Sigmoid colon (tissue), 7 donors: Measurements from ENCODE around the gene GRIK5. TPM values are rescaled to one million over a fixed set of nuclear protein-coding genes. Genes with fewer than 3 reads are reported as not detected.

Experiments used
- DNase-seq: peaks from one replicate; pipeline ENCODE4 v3.0.0-alpha.2; 2019
- H3K27ac ChIP-seq, 4 donors: fragments of 200-600 bp; sonication (generic); one replicate each; pipeline ENCODE4 v1.5.1; 2016 to 2019; ENCODE audit warnings: mild to moderate bottlenecking in 1 of 4
- H3K27me3 ChIP-seq, 3 donors: fragments of 200-600 bp; sonication (generic); one replicate each; pipeline ENCODE4 v1.5.1; 2019; ENCODE audit warnings: mild to moderate bottlenecking in 1 of 3
- H3K36me3 ChIP-seq, 4 donors: fragments of 200-600 bp; sonication (generic); one replicate each; pipeline ENCODE4 v1.5.1; 2016 to 2019
- H3K4me1 ChIP-seq, 4 donors: fragments of 200-600 bp; sonication (generic); one replicate each; pipeline ENCODE4 v1.5.1; 2017 to 2019
- H3K4me3 ChIP-seq, 4 donors: fragments of 200-600 bp; sonication (generic); one replicate each; pipeline ENCODE4 v1.5.1; 2017 to 2019; ENCODE audit warnings: mild to moderate bottlenecking in 2 of 4, moderate library complexity in 1 of 4
- H3K9me3 ChIP-seq, 4 donors: fragments of 200-600 bp in 3 of 4; sonication (generic) in 3 of 4; one replicate each; pipeline versions ENCODE4 v1.5.1 to v1.6.1; 2013 to 2019
- EP300 ChIP-seq, 4 donors: sonication (generic); formaldehyde crosslinking; IDR thresholded peaks; one replicate each; pipeline ENCODE4 v1.6.1; 2017; ENCODE audit warnings: antibody characterized with exemption in 4 of 4
- POLR2A ChIP-seq, 2 donors: fragments of 450-650 bp; IDR thresholded peaks; one replicate each; pipeline ENCODE4 v1.6.1; 2016; ENCODE audit warnings: antibody characterized with exemption in 2 of 2, mild to moderate bottlenecking in 2 of 2, moderate library complexity in 2 of 2
- POLR2AphosphoS5 ChIP-seq, 4 donors: sonication (generic); formaldehyde crosslinking; IDR thresholded peaks; one replicate each; pipeline ENCODE4 v1.6.1; 2017; ENCODE audit warnings: antibody characterized with exemption in 4 of 4
- WGBS, 2 donors: extraction: QIAGEN DNeasy Blood & Tissue Kit; methylation state at CpG; one replicate each; pipeline ENCODE4 v1.1.7; 2013; 5-methylcytosine and 5-hydroxymethylcytosine counted together
- intact Hi-C: fragments of 100-400 bp; cut with DNase I; formaldehyde crosslinking; loops from one replicate; pipeline ENCODE4 v1.15.1; 2023
- polyA plus RNA-seq, 3 donors: library from polyadenylated mRNA; stranded (reverse); fragments of 200-250 nt; gene quantifications; one replicate each; pipeline ENCODE4 v1.2.3, GENCODE V29; 2013
- total RNA-seq, 4 donors: library from RNA; depleted of rRNA; stranded (reverse); fragments of >200 nt; gene quantifications; one replicate each; pipeline ENCODE4 v1.1.0, GENCODE V29; 2016
- TF ChIP-seq, protein P1 (sequence below), 4 experiments: fragments of 450-650 bp in 3 of 4; fragments of 200-600 bp in 1 of 4; IDR thresholded peaks; one replicate each; pipeline ENCODE4 v1.5.1; 2016 to 2019; ENCODE audit warnings: antibody characterized with exemption in 4 of 4, mild to moderate bottlenecking in 3 of 4, moderate library complexity in 2 of 4
- donor health status: healthy with polysubstance abuse.
- donor health status: Bipolar disorder and iron deficiency.
- donor health status: healthy.

The GRIK5 gene
- total and polyA plus RNA-seq, 7 donors = under 0.01 to 23.3 (median 10.3) TPM; not detected in 1

DNA sequence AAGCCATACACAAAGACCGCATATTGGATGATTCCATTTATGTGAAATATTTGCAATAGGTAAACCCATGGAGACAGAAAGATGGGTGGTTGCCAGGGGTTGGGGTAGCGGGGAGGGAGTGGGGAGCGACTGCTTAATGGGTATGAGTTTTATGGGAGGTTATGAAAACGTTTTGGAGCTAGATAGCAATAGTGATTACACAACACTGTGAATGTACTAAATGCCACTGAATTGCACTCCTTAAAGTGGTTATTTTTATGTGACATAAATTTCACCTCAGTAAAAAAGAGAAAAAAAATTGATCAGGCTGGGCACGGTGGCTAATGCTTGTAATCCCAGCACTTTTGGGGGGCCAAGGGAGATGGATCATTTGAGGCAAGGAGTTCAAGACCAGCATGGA, 36.6 kb downstream of the GRIK5 start:
- peaks cover 0 to 21% (median 16%) of the 10 kb centered on the region in 4 donors for H3K4me1 ChIP-seq
- TF ChIP-seq POLR2A (IDR thresholded peaks at IDR 0.05) = no peak
- TF ChIP-seq, protein P1, sequence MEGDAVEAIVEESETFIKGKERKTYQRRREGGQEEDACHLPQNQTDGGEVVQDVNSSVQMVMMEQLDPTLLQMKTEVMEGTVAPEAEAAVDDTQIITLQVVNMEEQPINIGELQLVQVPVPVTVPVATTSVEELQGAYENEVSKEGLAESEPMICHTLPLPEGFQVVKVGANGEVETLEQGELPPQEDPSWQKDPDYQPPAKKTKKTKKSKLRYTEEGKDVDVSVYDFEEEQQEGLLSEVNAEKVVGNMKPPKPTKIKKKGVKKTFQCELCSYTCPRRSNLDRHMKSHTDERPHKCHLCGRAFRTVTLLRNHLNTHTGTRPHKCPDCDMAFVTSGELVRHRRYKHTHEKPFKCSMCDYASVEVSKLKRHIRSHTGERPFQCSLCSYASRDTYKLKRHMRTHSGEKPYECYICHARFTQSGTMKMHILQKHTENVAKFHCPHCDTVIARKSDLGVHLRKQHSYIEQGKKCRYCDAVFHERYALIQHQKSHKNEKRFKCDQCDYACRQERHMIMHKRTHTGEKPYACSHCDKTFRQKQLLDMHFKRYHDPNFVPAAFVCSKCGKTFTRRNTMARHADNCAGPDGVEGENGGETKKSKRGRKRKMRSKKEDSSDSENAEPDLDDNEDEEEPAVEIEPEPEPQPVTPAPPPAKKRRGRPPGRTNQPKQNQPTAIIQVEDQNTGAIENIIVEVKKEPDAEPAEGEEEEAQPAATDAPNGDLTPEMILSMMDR (IDR thresholded peaks at IDR 0.05) = no peak
- TF ChIP-seq POLR2AphosphoS5 (IDR thresholded peaks at IDR 0.05) = no peak
- TF ChIP-seq EP300 (IDR thresholded peaks at IDR 0.05) = no peak
- no peak overlapping the region for H3K27ac ChIP-seq
- no peak overlapping the region for H3K4me3 ChIP-seq
- H3K27me3 ChIP-seq = no peaks in the 10 kb centered on the region
- peaks cover 0 to 27% (median 0%) of the 10 kb centered on the region in 4 donors for H3K36me3 ChIP-seq
- H3K9me3 ChIP-seq = no peaks in the 10 kb centered on the region
- 39 to 72% methylated on average over 5 of the region's 5 CpGs for WGBS, 2 donors
- DNase-seq = no peak
- intact Hi-C loops = loop anchor here (10.0 kb wide), 1 partner anchor 79 kb away; the partner anchor contains the start of gene RABAC1

DNA sequence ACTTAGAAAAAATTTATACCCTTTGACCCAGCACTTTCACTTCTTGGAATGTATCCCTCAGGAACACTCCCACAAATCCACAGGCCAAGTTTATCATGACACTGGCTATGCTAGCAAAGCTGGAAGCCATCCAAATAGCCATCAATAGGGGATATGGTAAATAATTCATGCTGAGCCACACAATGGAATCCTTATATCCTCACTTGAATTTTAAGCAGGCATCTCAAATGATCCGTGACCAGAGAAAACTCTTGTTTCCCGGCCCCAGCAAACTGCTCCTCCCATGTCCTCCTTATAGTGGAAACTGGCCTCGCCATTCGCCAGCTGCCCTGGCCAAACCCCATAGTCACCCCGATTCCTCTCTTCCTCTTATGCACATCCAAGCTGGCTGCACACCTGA, 37.6 kb downstream of the GRIK5 start:
- Histone ChIP-seq H3K4me3 (no peak overlapping the region), H3K4me1 (peaks cover 0 to 20% (median 15%) of the 10 kb centered on the region in 4 donors), H3K27me3 (no peaks in the 10 kb centered on the region), H3K9me3 (no peaks in the 10 kb centered on the region), H3K36me3 (peaks cover 0 to 24% (median 0%) of the 10 kb centered on the region in 4 donors), H3K27ac (peak overlapping the region in 2 of 4 donors; percentile 8 to 43)
- no peak for DNase-seq
- intact Hi-C loops = loop anchor here (10.0 kb wide), 1 partner anchor 78 kb away; the partner anchor contains the start of gene RABAC1
- no peak for TF ChIP-seq EP300 (IDR thresholded peaks at IDR 0.05)
- TF ChIP-seq POLR2A (IDR thresholded peaks at IDR 0.05) = no peak
- no peak for TF ChIP-seq POLR2AphosphoS5 (IDR thresholded peaks at IDR 0.05)
- TF ChIP-seq, protein P1 (IDR thresholded peaks at IDR 0.05) = no peak
- WGBS, 2 donors = 18 to 67% methylated on average over 5 of the region's 5 CpGs

DNA sequence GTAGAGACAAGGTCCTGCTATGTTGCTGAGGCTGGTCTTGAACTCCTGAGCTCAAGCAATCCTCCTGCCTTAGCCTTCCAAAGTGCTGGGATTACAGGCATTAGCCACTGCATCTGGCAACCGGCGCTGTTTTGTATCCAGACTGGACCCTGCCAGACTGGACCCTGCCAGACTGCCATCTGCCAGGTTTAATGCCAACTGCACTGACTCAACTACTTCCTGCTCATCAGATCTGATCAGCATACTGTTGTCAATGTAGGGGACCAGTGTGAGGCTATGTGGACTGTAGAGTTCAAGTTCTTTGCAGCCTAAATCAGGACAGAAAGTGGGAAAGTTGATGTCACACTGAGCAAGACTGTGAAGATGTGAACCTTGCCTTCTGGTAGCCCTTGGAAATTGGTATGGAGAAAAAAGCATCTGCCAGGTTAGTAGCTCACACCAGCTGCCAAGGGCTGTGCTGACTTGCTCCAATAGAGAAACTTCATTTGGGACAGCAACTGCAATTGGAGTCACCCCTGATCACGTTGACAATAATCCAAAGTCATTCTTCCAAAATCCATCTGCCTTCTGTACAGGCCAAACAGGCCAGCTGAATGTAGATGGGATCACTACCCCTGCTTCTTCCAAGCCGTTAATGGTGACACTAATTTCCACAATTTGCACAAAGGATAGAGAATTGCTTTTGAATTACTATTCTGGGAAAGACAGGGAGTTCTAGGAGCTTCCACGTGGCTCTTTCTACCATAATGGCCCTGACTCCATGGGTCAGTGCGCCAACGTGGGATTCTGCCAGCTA, 39.2 kb downstream of the GRIK5 start:
- 83% methylated on average over 7 of the region's 7 CpGs for WGBS, 2 donors
- DNase-seq = no peak
- H3K27me3 ChIP-seq = no peaks in the 10 kb centered on the region
- no peak overlapping the region for H3K4me3 ChIP-seq
- H3K27ac ChIP-seq = no peak overlapping the region
- H3K36me3 ChIP-seq = peaks cover 0 to 10% (median 0%) of the 10 kb centered on the region in 4 donors
- TF ChIP-seq POLR2AphosphoS5 (IDR thresholded peaks at IDR 0.05) = no peak
- TF ChIP-seq EP300 (IDR thresholded peaks at IDR 0.05) = no peak
- TF ChIP-seq POLR2A (IDR thresholded peaks at IDR 0.05) = no peak
- TF ChIP-seq, protein P1 (IDR thresholded peaks at IDR 0.05) = no peak
- intact Hi-C loops = loop anchor here (10.0 kb wide), 1 partner anchor 76 kb away; the partner anchor contains the start of gene RABAC1
- no peaks in the 10 kb centered on the region for H3K9me3 ChIP-seq
- peaks cover 0 to 22% (median 15%) of the 10 kb centered on the region in 4 donors for H3K4me1 ChIP-seq

DNA sequence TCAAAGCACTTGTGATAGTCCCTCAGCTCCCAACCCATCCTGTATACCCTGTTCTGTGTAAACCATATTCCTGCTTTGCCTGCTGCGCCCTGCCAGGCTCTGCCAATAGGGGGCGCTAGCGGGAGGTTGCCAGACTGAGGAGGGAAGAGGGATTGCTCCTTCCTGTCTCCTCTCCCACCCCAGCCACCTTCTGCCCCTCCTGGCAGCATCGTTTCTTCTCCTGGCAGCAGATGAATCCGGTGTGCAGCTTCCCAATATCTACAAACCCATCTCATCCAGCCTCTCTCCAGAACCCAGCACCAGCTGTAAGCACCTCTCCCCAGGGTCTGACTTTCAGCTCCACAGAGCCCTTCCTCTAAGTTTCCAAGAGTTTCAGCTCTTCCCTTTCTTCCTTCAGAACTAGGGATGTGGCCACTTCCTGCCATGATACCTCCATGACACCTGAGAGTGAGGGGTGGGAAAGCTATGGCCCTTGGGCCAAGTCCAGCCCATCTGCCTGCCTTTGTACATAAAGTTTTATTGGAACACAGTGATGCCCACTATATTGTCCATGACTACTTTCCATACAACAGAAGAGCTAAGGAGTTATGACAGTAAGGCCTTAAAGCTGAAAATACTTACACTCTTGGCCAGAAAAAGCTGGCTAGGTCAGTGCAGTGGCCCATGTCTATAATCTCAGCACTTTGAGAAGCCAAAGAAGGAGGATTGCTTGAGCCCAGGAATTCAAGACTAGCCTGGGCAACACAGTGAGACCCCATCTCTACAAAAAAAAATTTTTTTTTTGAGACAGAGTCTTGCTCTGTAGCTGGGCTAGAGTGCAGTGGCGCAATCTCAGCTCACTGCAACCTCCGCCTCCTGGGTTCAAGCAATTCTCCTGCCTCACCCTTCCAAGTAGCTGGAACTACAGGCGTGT, 41.4 kb downstream of the GRIK5 start:
- TF ChIP-seq EP300 (IDR thresholded peaks at IDR 0.05) = no peak
- peaks cover 0 to 39% (median 34%) of the 10 kb centered on the region in 4 donors for H3K4me1 ChIP-seq
- no peaks in the 10 kb centered on the region for H3K9me3 ChIP-seq
- 57 to 62% methylated on average over 8 of the region's 8 CpGs for WGBS, 2 donors
- DNase-seq = no peak
- H3K4me3 ChIP-seq = no peak overlapping the region
- intact Hi-C loops = no loop called here
- no peaks in the 10 kb centered on the region for H3K27me3 ChIP-seq
- peaks cover 0 to 10% (median 0%) of the 10 kb centered on the region in 4 donors for H3K36me3 ChIP-seq
- no peak overlapping the region for H3K27ac ChIP-seq
